ENCODE data around the gene CAPZB.

Gene CAPZB

DNA sequence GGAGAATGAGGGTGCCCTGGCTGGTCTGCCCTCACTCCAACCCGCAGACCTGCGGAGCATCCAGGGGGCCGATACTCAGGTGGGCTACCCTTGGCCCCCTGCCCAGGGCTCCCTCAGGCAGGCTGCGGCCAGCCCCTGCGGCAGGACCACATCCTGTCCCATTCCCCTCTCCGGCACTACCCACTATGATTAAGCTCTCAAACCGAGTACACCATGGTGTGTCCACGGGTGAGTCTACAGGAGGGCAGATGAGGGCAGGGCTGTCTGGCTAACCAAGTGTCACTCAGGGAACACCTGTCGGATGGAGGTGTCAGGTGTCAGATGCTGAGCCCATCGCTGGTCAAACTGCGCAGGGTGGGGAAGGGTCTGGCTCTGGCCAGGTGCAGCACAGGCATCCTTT is 126.0 kb downstream of the CAPZB start:
- no peak for DNase-seq
- no peak for TF ChIP-seq CTCF (IDR thresholded peaks at IDR 0.05; ENCODE audit: low read depth, low read length)
- no peaks in the 10 kb centered on the region for H3K9me3 ChIP-seq (ENCODE audit: severe bottlenecking)
- no peaks in the 10 kb centered on the region for H3K27me3 ChIP-seq (ENCODE audit: insufficient read depth, low read depth, severe bottlenecking)
- no peak overlapping the region for H3K27ac ChIP-seq
- peaks cover 17% of the 10 kb centered on the region for H3K36me3 ChIP-seq
- no peak overlapping the region for H3K4me3 ChIP-seq (ENCODE audit: low read depth, low read length)

GRCh38 chr1:19358710-19359109 is 126.6 kb downstream of the CAPZB start:
- TF ChIP-seq CTCF (IDR thresholded peaks at IDR 0.05; ENCODE audit: low read depth, low read length) = no peak
- Histone ChIP-seq H3K4me3 (ENCODE audit: low read depth, low read length) (no peak overlapping the region), H3K36me3 (peaks cover 23% of the 10 kb centered on the region), H3K27ac (no peak overlapping the region), H3K9me3 (ENCODE audit: severe bottlenecking) (no peaks in the 10 kb centered on the region), H3K27me3 (ENCODE audit: insufficient read depth, low read depth, severe bottlenecking) (no peaks in the 10 kb centered on the region)
- no peak for DNase-seq

- Histone ChIP-seq H3K4me3 (ENCODE audit: low read depth, low read length) (no peak overlapping the region), H3K9me3 (ENCODE audit: severe bottlenecking) (no peaks in the 10 kb centered on the region), H3K27ac (no peak overlapping the region), H3K27me3 (ENCODE audit: insufficient read depth, low read depth, severe bottlenecking) (no peaks in the 10 kb centered on the region), H3K36me3 (peaks cover 30% of the 10 kb centered on the region)
- DNase-seq = peak; percentile 30
- no peak for TF ChIP-seq CTCF (IDR thresholded peaks at IDR 0.05; ENCODE audit: low read depth, low read length)
Observed at GRCh38 chr1:19357299-19357986, 127.9 kb downstream of the CAPZB start.

- H3K9me3 ChIP-seq (ENCODE audit: severe bottlenecking) = no peaks in the 10 kb centered on the region
- peaks cover 30% of the 10 kb centered on the region for H3K36me3 ChIP-seq
- H3K4me3 ChIP-seq (ENCODE audit: low read depth, low read length) = no peak overlapping the region
- no peak overlapping the region for H3K27ac ChIP-seq
- H3K27me3 ChIP-seq (ENCODE audit: insufficient read depth, low read depth, severe bottlenecking) = no peaks in the 10 kb centered on the region
- TF ChIP-seq CTCF (IDR thresholded peaks at IDR 0.05; ENCODE audit: low read depth, low read length) = no peak
- DNase-seq = no peak
Observed at GRCh38 chr1:19356266-19356665, 129.1 kb downstream of the CAPZB start.

GRCh38 chr1:19354531-19354981 is 130.8 kb downstream of the CAPZB start:
- TF ChIP-seq CTCF (IDR thresholded peaks at IDR 0.05; ENCODE audit: low read depth, low read length) = no peak

DNA sequence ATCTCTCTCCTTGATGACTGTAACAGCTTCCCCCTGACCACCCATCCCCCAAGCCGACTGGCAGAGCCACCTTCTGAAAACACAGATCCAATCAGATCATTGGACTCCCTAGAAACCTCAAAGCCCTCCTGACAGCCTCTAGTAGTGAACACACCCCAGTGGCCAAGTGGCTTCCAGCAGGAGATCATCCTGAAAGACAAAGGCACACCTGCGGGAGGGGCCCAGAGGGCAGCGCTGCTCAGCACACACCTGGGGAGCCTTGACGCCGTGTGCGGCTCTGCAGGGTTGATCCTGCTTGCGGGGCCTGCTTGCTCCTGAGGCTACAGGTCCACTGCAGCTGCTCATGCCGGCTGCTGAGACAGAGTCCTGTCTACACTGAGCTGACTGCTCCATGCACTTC is 131.7 kb downstream of the CAPZB start:
- no peaks in the 10 kb centered on the region for H3K27me3 ChIP-seq (ENCODE audit: insufficient read depth, low read depth, severe bottlenecking)
- H3K4me3 ChIP-seq (ENCODE audit: low read depth, low read length) = no peak overlapping the region
- no peaks in the 10 kb centered on the region for H3K9me3 ChIP-seq (ENCODE audit: severe bottlenecking)
- DNase-seq = no peak
- no peak overlapping the region for H3K27ac ChIP-seq
- H3K36me3 ChIP-seq = peaks cover 33% of the 10 kb centered on the region
- no peak for TF ChIP-seq CTCF (IDR thresholded peaks at IDR 0.05; ENCODE audit: low read depth, low read length)

More at GRCh38 chr1:19354531-19354981, 130.8 kb downstream of the CAPZB start:
- Histone ChIP-seq H3K4me3 (ENCODE audit: low read depth, low read length) (no peak overlapping the region), H3K27me3 (ENCODE audit: insufficient read depth, low read depth, severe bottlenecking) (no peaks in the 10 kb centered on the region), H3K9me3 (ENCODE audit: severe bottlenecking) (no peaks in the 10 kb centered on the region), H3K36me3 (peaks cover 31% of the 10 kb centered on the region), H3K27ac (peak overlapping the region; percentile 26; the same call in 1 of the 2 replicates)
- peak; percentile 69 for DNase-seq

Data from WERI-Rb-1 (cell line).